GM19438 (cell line): ENCODE measurements around the gene GET4.

Source experiments
- ATAC-seq: cut with Tn5 transposase; IDR thresholded peaks from one replicate; pipeline ENCODE4 v1.9.1; 2021; ENCODE audit warnings: low read depth; ENCODE audit not compliant: unreplicated experiment

Gene GET4

DNA sequence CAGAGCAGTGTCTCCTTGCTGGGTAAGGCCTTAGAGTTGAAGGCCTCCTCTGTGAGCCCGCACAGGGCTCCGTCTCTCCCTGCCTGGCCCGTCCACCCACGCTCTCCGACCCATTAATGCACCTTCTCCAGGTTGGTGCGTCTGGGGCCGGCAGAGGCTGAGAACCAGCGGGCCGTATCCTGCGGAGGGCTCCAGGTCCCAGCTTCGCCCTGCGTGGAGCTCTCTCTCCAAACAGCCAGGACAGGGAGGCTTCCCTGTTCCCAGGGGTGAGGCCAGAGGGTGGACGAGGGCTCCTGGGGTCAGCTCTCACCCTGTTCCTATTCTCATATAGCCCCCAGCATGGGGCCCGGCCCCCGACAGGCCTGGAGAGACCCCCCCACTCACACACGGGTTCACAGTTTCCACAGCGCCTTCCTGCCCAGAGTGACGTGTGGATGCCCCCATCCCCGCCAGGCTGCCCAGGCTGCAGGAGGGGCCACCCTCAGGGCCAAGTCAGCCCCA is 34.6 kb downstream of the GET4 start:
- no peak for ATAC-seq

DNA sequence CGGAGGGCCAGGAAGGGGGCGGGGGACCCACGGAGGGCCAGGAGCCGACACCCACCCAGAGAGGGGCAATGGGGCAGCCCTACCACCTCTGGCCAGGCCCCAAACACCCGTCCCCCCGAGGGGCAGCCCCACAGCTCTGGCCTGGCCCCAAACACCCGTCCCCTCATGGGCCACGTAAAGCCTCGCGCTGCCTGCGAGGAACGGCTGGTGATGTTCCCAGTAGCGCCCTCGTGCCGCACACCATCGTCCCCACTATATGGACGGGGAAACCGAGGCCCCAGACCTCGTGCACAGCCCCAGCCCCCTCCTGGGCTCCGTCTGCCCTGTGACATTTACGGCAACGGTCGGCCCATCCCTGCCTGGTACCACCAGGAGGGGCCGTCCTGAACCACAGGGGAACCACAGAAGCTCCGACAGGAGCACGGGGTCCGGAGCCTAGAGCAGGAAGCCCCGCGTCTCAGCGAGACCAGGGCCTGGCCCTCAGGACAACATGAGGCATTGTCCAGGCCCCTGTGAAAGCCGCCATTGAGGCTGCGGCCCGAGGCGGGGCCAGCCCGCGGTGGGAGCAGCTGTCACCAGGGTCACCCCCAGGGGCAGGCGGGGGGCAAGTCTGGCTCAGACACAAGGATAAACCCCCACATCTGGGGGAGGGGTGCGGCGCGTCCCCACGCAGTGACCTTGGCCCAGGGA is 35.6 kb downstream of the GET4 start:
- ATAC-seq: no peak

DNA sequence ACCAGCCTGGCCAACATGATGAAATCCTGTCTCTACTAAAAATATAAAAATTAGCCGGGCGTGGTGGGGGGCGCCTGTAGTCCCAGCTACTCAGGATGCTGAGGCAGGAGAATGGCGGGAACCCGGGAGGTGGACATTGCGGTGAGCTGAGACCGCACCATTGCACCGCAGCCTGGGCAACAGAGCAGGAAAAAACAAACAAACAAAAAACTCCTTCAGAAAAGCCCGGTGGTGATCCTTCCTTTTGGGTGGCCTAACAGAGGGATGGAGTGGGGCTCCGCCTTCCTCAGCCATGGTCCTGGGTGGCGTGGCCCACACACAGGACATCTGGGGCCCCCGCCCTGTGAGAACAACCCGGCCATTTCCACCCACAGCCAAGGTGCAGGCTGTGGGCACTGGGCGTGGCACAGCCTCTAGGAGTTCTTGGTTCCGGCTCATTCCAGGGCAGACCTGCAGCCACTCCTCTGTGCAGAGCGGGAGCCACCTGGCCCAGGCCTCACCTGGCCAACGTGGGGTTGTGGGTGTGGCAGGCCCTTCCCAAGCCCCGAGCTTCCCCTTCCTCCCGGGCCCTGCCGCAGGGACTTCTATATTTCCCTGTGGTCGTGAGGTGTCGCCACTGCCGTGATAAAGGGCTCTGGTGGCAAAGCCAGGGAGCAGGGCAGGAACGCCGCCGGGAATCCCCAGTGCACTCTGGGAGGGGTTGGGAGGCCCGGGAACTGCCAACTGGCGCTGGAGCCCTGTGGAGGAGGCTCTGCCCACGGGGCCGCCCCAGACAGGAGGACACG is 37.6 kb downstream of the GET4 start:
- ATAC-seq: no peak

DNA sequence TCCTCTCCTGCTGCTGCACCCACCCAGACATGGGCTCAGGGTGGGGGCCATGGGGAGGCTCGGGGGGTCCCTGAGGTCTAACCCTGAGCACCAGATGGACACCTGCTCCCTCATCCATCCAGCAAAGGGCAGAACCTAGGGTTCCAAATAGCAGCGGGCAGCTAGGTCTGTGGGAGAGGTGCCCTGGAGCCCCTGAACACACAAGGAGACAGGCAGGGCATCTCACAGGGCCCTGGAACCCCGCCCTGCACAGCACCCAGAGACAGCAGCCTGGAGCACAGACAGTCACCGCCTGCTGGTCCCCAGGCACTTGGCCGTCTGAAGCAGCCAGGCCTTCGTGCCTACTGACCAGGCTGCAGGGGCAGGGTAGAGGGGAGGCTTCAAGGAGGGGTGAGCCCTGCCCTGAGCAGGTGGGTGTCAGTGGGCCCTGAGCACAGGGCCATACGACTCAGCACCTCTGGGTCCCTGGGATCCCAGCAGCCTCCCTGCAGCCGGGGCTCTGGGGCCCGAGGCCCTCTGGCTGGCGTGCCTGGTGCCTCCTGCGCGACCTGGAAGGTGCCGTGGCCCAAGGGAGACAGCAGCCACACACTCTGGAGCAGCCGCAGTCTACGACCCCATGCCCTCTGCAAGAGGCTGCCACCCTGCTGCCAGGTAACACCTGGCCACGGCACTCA is 38.3 kb downstream of the GET4 start:
- no peak for ATAC-seq

DNA sequence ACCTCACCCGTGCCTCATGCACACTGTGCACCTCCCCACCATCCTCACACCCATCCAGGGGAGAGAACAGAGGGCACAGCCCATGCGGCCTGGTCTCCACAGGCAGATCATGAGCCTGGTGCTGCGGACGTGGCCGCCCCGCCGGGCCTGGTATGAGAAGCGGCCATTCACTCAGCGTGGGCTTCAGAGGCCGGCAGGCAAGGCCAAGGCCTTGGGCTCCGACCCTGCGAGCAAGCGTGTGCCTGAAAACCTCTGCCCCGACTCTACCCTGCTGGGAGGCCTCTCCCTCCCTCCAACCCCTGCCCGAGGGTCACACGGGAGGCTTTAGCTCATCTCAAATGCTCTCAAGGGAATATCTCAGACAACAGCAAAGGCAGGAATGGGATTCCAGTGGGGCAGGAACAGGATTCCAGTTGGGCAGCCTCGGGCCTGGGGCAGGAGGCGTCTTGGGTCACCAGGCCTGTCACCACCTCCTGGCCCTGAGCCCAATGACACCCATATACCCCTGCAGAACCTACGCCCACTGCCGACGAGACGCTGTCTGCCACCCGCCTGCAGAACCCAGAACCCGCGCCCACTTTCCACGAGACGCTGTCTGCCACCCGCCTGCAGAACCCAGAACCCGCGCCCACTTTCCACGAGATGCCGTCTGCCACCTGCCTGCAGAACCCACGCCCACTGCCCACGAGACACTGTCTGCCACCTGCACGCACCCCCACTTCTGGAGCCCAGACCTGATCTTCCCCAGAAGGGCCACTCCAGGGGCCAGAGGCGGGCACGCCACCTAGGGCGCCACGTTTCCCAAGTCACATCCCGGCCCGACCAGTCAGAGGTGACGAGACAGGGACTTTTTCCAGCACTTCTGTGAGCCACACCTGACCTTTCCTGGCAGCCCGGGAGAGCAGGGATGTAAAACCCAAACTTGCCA is 39.2 kb downstream of the GET4 start:
- no peak for ATAC-seq

DNA sequence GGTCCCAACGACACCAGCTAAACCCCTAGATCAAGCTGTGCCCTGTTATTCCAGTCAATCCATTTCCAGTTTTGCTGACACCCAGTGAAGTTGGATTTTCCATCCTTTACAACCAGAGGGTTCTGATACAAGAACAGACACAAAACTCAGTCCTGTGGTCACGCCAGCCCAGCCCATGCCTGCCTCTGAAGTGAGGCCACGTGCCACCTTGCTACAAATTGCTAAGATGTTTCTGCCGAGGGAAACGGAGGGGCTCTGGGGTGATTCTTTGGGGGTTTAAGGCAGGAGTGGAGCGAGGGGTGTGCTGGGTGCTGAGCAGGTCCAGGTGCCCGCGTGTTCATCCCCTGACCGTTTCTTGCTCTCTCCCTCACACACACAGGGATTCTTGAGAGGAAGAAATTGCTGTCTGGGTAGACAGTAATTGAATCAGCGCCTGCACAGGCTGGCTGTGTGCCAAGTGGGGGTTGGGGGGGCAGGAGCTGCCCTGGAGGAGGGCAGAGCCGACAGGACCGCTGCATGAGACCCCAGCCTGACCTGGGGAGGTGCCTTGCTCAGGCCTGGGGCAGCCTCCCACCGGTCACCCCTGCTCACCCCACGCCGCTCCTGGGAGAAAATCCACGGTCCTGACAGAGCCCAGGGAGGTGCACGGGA is 40.1 kb downstream of the GET4 start:
- no peak for ATAC-seq

DNA sequence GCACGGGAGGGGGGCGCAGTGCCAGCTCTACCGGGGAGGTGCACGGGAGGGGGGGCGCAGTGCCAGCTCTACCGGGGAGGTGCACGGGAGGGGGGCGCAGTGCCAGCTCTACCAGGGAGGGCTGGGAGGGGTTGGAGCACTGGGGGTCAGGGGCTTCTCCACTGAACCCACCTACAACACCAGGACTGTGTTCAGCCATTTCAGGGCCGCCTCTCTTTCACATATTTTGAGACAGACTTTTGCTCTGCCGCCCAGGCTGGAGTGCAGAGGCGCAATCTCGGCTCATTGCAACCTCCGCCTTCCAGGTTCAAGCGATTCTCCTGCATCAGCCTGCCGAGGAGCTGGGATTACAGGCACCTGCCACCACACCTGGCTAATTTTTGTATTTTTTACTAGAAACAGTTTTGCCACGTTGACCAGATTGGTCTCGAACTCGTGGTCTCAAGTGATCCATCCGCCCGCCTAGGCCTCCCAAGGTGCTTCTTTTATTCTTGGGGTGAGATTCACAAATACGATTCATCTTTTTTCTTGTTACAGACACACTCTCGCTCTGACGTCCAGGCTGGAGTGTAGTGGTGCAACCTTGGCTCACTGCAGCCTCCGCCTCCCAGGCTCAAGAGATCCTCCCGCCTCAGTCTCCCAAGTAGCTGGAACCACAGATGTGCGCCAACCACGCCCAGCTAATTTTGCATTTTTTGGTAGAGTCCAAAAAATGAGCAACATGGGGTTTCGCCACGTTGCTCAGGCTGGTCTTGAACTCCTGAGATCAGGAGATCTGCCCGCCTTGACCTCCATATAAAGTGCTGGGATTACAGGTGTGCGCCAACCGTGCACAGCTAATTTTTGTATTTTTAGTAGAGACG is 41.1 kb downstream of the GET4 start:
- ATAC-seq: no peak

DNA sequence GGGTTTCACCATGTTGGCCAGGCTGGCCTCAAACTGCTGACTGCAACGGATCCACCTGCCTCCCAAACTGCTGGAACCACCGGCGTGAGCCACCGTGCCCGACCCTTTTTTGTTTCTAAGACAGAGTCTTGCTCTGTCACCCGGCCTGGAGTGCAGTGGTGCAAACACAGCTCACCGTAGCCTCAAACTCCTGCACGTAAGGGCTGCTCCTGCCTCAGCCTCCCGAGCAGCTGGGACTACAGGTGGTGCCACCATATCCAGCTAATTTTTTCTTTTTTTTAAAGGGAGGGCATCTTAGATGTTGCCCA is 41.7 kb downstream of the GET4 start:
- ATAC-seq: no peak

DNA sequence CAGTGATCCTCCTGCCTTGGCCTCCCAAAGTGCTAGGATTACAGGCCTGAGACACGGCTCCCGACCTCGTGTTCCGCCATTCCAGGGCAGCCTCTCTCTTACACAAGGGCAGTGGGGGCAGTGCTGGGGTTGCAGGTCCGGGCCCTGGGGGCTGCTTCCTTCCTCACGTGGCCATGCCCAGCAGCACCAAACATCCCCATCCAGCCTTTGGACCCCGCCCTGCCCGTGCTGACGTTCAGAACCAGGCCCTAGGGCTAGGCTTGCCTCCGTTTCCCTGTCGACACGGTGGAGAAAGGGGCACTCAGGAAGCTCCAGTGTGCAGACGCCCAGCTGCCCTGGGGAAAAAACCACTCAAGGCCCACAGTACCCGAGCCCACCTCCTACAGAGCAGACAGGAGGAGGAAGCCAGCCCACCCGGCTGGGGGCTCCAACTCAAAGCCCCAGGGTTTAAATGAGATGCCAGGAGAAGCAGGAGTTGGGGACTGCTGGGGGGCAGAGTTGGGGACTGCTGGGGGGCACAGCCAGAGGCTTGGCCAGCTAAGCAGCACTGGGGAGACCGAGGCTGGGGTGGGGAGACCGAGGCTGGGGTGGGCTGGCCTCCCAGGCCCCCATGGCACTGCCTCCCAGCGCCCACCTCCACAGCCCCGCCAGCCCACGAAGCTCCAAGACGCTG is 42.2 kb downstream of the GET4 start:
- no peak for ATAC-seq

DNA sequence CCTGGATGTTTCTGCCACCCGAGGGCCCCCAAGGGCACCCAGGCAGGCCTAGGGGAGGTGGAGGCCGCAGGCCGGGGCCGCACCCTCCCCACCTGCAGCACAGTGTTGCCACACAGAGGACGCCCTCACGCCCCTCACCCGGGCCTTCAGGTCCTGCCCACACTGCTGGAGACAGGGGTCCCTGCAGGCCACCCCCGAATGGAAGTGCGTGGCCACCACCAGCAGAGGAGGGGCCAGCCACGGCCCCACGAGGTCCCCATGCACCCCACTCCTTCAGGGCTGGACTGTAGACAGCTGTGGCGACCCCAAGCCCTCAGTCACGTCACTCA is 42.7 kb downstream of the GET4 start:
- ATAC-seq: no peak

DNA sequence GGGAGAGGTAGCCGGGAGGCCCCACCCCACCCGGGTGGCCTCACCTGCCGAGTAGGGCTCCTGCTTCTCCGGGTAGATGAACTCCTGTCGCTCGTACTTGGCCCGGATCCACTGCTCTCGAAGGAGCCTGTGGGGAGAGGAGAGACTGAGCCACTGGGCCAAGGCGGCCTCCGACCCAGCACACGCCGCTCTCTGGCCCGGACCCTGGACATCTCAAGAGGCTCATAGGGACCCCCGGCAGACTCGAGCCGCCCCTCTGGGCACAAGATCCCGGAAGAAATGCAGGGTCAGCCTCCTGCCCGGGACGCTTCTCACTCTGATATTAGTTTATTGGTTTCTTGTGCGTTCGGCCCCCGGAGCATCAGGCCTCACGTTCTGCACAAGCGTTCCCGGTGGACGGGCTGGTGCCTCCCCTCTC is 43.6 kb downstream of the GET4 start:
- ATAC-seq: no peak

DNA sequence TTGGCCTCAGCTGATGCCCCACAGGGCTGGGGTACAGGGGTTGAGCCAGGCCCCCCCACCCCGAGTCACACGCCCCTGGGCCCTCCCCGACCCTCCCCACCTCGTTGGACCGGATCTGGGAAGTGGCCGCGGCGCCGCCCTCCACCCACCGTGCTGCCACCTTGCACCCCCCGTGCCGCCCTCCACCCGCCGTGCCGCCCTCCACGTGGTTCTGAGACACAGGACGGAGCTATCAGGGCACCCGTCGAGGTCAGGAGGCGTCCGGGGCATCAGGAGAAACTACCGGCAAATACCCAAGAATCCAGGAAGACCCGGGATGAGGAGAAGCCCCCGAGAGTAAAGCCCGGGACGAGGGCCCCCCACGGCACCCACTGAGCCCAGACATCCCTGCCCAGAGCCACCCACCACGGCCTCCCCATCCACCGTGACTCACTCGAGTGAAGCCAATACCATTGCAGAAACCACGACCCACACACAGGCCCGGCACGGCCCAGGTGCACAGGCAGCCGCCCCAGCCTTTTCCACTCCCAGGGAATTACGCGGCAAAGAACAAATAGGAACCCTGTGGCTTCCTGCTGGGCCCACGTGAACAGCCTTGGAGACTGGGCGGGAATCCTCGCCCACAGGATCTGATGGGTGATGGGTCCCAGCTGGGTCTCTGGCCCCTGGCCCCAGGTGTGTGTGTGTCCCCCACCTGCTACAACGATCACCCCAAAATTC is 44.2 kb downstream of the GET4 start:
- ATAC-seq: no peak

DNA sequence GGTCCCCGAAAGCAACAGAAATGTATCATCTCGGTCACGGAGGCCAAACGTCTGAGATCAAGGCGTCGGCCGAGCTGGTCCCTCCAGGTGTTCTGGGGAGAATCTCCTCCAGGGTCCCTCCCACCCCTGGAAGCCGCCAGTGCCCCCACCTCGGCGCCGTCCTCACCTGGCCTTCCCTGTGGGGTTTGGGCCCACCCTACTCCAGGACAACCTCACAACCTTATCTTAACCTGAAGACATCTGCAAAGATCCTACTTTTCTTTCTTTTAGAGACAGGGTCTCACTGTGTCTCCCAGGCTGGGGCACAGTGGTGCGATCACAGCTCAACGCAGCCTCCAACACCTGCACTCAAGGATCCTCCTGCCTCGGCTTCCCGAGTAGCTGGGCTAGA is 44.7 kb downstream of the GET4 start:
- ATAC-seq: no peak

DNA sequence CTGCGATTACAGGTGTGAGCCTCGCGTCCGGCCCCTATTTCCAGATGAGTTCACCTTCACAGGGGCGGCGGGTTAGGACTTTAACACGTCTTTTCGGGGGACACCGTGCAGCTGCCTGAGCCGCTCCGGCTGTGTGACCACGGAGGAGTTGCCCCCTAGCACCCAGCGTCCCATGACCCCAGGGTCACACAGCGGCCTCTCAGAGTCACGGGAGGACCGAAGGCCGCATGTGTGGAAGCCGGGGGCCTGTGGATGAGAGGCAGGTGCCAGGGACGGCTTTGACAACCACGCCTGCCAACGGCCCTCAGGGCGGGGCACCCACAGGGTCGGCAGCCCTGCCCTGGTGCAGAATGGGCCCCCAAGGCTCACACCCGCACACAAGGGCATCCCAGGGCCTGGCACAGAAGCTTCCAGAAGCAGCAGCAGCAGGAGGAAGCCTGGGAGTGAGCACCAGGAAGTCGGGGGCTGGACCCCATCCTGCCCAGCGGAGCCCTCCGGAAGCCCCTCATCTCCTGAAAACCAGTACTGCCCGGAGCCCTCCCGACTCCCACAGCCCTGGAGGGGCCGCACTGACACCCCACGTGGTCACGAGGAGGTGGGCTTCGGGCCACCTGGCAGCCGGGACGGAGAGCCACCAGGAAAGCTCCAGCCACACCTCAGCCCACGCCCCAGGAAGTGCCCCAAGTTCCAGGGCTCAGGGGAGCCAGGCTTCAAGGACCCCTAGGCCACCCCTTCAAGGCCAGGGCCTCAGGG is 45.4 kb downstream of the GET4 start:
- no peak for ATAC-seq

DNA sequence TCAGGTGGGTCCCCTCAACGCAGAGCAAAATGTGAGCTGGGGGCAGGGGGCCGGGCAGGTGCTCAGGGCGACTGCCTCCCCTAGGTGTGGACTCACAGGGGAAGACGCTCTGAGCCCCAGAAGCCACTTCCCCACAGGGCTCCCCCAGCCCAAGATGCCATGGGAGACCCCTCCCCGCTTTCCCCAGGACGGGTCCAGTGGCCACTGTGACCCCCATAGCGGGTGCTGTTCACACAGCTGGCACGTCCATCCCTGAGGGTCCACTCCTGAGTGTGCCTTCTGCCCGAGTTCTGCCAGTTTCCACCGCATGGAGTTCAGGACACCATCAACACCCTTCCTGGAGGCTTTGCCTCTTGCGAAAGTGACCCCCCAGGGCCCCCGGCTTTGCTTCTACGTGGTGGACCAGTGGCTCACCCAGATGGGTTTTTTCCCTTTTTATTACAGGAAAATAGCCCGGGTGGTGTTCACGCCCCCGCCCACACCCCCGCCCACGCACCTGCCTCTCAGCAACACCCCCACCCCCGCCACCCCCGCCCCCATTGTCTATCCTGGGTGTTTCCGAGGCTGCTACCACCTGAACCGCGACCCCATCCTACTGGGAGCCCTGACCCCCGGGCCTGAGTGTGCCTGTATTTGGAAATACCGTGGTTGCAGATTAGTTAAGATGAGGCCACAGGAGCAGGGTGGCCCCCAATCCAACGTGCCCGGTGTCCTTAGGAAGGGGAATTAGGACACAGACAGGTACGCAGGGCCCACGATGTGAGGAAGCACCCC is 46.2 kb downstream of the GET4 start:
- no peak for ATAC-seq

DNA sequence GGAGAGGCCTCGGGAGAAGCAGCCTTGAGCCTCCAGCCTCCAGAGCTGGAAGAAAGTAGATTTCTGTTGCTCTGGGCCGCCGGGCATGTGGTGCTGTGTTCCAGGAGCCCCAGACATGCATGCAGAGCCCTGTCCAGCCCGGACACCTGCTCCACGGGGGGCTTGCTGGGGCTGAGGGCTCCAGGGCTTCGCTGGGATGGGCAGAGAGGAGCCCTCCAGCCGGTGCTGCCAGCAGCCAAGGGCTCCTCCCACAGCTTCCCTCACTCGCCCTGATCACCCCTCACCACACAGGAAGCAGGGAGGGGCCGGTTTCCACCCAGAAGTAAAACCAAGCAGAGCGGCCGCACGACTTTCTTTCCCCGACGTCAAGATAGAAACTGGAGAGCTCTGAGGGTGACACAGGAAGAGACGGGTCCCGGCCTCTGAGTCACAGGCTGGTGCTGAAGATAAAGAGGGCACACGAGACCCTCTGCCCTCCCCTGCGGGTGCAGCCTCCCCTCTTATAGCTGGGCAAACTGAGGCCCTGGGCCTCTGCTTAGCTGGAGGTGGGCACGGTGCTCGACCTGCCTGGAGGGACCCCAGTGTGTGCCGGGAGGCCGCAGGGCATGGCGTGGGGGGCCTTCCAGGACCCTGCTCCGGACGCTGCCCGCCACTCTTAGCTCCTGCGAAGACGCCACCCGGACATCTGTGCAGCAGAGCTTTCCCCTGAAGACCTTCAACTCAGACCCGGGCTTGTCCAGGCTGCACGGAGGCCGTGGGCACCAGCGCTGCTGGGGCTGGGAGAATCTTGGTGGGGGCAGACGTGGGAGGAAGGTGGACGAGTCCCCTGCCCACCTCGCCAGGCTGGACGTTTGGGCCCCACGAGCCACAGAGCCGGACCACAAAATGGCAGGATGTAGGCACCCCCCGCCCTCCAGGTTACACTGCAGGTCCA is 47.0 kb downstream of the GET4 start:
- peak; percentile 85 for ATAC-seq
